Activated naive CD4-positive, alpha-beta T cell treated with anti-CD3 and anti-CD28 coated beads, Interleukin-2, amount 50 U/mL, for 72 hours (primary cell): Measurements from ENCODE around the gene TNNI3. TPM values are rescaled to one million over a fixed set of nuclear protein-coding genes. Genes with fewer than 3 reads are reported as not detected.
A peak's percentile ranks its signal among the peaks of the same experiment; 100 is the strongest.
"Not testable (repeated sequence)": the region's sequence is repeated elsewhere in the genome, so short reads cannot be mapped to it uniquely, and the experiment has no call there.

ENCODE experiments used
- ATAC-seq, 2 donors: fragments of 150-1000 bp; cut with Tn5 transposase; 2 replicates each; pipeline ENCODE4 v1.10.0; 2021; ENCODE audit warnings: mild to moderate bottlenecking in 2 of 2, moderate library complexity in 2 of 2
- DNase-seq, 2 donors: peaks; one replicate each; pipeline ENCODE4 v3.0.0; 2021 to 2022; ENCODE audit warnings: low spot score in 2 of 2
- H3K27ac Mint-ChIP-seq, 2 donors: one replicate each; pipeline ENCODE4 v1.8.0; 2022; ENCODE audit warnings: mild to moderate bottlenecking in 2 of 2, mixed read lengths in 2 of 2
- H3K36me3 Mint-ChIP-seq, 2 donors: one replicate each; pipeline ENCODE4 v1.8.0; 2022; ENCODE audit warnings: mixed read lengths in 2 of 2
- H3K9me3 Mint-ChIP-seq, 2 donors: one replicate each; pipeline ENCODE4 v1.8.0; 2022; ENCODE audit warnings: mixed read lengths in 2 of 2
- total RNA-seq, 2 donors: library from RNA; stranded (reverse); gene quantifications; one replicate each; pipeline ENCODE4 v1.2.3, GENCODE V29; 2022

TNNI3 gene
- total RNA-seq, 2 donors from 2014 or later, result not detected

DNA sequence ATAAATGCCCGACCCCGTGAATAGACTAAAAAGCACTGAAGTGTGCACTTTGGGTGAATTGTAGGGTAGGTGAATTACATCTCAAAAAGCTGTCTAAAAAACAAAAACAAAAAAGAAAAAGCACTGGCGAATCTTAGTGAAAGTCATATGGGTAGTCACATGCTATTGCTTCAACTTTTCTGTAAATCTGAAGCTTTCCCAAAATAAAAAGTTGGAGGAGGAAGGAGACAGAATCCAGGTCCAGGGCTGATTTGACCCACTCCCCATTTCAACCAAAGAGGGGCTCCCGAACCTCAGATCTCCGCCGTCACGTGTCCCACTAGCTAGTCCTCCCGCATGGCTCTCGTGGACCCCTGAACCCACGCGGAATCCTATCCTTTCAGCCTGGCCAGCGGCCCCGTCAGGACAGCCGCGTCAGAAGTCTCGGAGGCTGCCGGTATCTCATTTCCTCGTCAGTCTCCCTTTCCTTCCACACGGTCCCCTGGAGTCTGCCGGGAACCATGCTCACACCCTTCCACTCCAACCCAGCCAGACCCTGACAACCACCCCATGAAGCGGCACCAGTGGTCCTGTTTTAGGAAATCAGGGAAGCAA is 46.2 kb downstream of the TNNI3 start:
- Mint-ChIP-seq H3K36me3 (peaks cover 8 to 23% of the 10 kb centered on the region in 2 donors), H3K27ac (no peak overlapping the region), H3K9me3 (no peaks in the 10 kb centered on the region)

DNA sequence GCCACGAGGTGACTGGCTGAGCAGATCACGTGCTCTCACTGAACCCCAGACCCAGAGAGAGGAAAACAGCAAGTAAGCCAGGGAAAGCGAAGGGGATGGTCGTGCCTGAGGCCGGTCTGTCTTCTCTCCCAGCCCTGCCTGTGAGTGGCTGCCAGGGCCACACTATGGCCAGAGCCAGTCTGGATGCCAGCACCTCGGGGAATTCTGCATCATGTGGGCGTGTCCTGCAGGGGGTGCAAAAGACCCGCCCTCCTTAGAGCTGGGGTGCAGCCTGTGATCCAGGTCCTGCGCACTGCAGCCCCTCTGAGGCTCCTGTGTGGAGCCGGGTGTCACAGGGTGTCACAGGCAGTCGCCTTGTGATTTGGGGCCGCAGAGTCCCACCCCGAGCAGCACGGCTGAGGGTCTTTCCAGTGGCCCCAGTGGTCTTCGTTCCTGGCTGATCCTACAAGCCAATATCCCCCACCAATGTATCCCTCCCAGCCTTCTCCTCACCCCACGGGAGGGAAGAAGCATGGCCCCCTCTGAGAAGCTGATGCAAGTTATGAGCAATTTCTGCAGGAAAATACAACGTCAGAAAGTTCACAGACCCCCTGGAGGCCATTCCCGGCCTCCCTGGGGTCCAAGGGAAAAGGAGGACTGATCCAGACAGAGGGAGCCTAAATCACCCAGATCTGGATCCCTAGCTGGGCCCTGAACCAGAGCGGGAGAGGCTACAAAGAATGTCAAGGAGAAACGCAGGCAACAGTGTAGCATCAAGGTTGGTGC is 47.8 kb downstream of the TNNI3 start:
- H3K36me3 Mint-ChIP-seq, result peaks cover 0 to 17% of the 10 kb centered on the region in 2 donors
- H3K9me3 Mint-ChIP-seq, result no peaks in the 10 kb centered on the region

More for the DNA sequence above, 46.2 kb downstream of the TNNI3 start:
- ATAC-seq (no peak), DNase-seq (no peak)

GRCh38 chr19:55107252-55107651 is 50.3 kb downstream of the TNNI3 start:
- H3K36me3 Mint-ChIP-seq, result peaks cover 0 to 25% of the 10 kb centered on the region in 2 donors
- H3K27ac Mint-ChIP-seq, ATAC-seq, DNase-seq, H3K9me3 Mint-ChIP-seq: not testable (repeated sequence)

More for the DNA sequence above, 47.8 kb downstream of the TNNI3 start:
- ATAC-seq (no peak), DNase-seq (no peak)
- peak overlapping the region in 1 of 2 donors; percentile 29 for H3K27ac Mint-ChIP-seq

DNA sequence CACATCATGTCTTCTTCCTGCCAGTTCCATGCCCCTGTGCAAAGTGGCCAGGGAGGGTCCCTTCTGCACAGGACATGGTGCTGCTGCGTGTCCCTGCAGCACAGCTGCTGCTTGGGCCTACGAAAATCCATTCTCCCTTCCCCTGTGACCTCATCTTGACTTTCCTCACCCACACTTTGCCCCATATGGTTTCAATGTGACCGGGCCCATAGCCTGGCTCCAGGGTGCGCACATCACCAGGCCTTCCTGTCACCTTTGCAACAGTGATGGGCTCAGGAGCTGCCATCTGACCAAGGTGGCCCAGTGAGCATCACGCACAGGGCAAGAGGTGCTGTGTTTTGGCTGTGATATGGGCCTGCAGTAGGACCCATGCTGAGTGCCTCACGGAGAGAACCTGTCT is 50.9 kb downstream of the TNNI3 start:
- Mint-ChIP-seq H3K9me3 (no peaks in the 10 kb centered on the region), H3K27ac (no peak overlapping the region), H3K36me3 (peaks cover 0 to 25% of the 10 kb centered on the region in 2 donors)
- no peak for DNase-seq
- no peak for ATAC-seq

DNA sequence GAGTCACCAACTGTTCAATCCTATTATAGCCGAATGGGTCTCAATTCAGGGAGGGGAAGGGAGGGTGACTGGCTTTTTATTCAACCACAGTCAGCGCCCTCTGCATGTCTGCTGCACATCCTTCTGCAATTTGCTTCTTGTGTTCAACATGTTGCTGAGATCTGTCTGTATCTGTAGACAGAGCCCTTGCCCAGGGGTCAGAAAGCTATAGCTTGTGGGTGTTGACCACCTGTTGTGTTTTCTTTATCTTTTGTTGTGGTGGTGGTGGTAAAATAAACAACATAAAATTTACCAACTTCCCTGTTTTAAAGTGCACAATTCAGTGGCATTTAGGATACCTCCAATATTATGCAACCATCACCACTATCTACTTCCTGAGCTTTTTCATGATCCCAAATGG is 52.3 kb downstream of the TNNI3 start:
- ATAC-seq (no peak), DNase-seq (no peak)
- Mint-ChIP-seq H3K27ac (no peak overlapping the region), H3K36me3 (peaks cover 0 to 26% of the 10 kb centered on the region in 2 donors), H3K9me3 (no peaks in the 10 kb centered on the region)

DNA sequence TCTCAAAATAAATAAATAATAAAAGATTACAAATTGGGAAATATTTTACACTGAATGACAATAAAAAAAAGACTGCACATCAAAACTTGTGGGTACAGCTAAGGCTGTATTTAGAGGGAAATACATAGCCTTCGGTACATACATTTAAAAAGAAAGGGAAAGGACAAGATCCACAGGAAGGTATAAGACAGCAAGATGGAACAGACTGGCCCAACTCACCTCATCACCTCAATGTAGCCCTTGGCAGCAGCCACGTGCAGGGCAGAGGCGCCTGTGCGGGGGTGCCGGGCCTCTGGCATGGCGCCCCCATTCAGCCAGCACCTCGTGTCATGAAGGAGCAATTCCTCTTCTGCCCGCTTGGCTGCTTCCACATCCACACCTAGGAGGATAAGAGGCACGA is 54.3 kb downstream of the TNNI3 start:
- peaks cover 0 to 19% of the 10 kb centered on the region in 2 donors for H3K36me3 Mint-ChIP-seq
- no peaks in the 10 kb centered on the region for H3K9me3 Mint-ChIP-seq
- ATAC-seq, result no peak
- no peak for DNase-seq
- H3K27ac Mint-ChIP-seq, result no peak overlapping the region

Other genes starting within 250 kb of the TNNI3 start
- not detected for gene NLRP7, start 210.2 kb downstream of the TNNI3 start, total RNA-seq
- 1 to 10 TPM; 2.3 to 7.0 TPM for gene NLRP2, start 191.4 kb downstream of the TNNI3 start, total RNA-seq
- gene GP6, start 119.5 kb downstream of the TNNI3 start, total RNA-seq, result under 1 TPM in 1 of 2 donors, not detected in 1; 0.75 TPM
- 10 to 100 TPM; 15.9 to 16.0 TPM for gene RDH13, start 94.6 kb downstream of the TNNI3 start, total RNA-seq
- 1 to 10 TPM; 1.2 to 2.6 TPM for gene EPS8L1, start 81.9 kb downstream of the TNNI3 start, total RNA-seq
- gene PPP1R12C, start 40.1 kb downstream of the TNNI3 start, total RNA-seq, result 10 to 100 TPM; 52.7 to 76.5 TPM
- 1 to 10 TPM in 1 of 2 donors, not detected in 1; 1.3 TPM for gene TNNT1, start 8.5 kb downstream of the TNNI3 start, total RNA-seq
- gene DNAAF3, start 8.9 kb upstream of the TNNI3 start, total RNA-seq, result under 1 TPM; 0.55 to 0.95 TPM
- not detected for gene SYT5, start 22.6 kb upstream of the TNNI3 start, total RNA-seq
- gene PTPRH, start 51.8 kb upstream of the TNNI3 start, total RNA-seq, result under 1 TPM in 1 of 2 donors, not detected in 1; 0.19 TPM
- 1 to 10 TPM; 7.7 to 8.1 TPM for gene TMEM86B, start 71.0 kb upstream of the TNNI3 start, total RNA-seq
- gene PPP6R1, start 101.3 kb upstream of the TNNI3 start, total RNA-seq, result 100 to 1,000 TPM; 160 to 225 TPM
- 10 to 100 TPM; 24.9 to 40.8 TPM for gene HSPBP1, start 122.4 kb upstream of the TNNI3 start, total RNA-seq
- 1 to 10 TPM; 6.7 to 8.4 TPM for gene BRSK1, start 126.3 kb upstream of the TNNI3 start, total RNA-seq
- gene TMEM150B, start 167.6 kb upstream of the TNNI3 start, total RNA-seq, result not detected
- gene KMT5C, start 182.1 kb upstream of the TNNI3 start, total RNA-seq, result 10 to 100 TPM; 30.7 to 56.2 TPM
- under 1 TPM; 0.39 to 0.95 TPM for gene COX6B2, start 197.0 kb upstream of the TNNI3 start, total RNA-seq
- gene GARIN5B, start 205.5 kb upstream of the TNNI3 start, total RNA-seq, result not detected
- under 1 TPM in 1 of 2 donors, not detected in 1; 0.32 TPM for gene IL11, start 212.7 kb upstream of the TNNI3 start, total RNA-seq
- not detected for gene TMEM190, start 219.1 kb upstream of the TNNI3 start, total RNA-seq
- 1 to 10 TPM; 4.5 to 7.8 TPM for gene TMEM238, start 226.6 kb upstream of the TNNI3 start, total RNA-seq
- gene RPL28, start 228.2 kb upstream of the TNNI3 start, total RNA-seq, result 1,000 to 10,000 TPM; 2,540 to 2,693 TPM